Brain microvascular endothelial cell (primary cell): Measurements from ENCODE around the gene RPRML.
A peak's percentile ranks its signal among the peaks of the same experiment; 100 is the strongest.

ENCODE experiments used
- DNase-seq: peaks from one replicate; pipeline ENCODE4 v3.0.0-alpha.2; 2020
- H3K27ac ChIP-seq: fragments of 250-450 bp; sonication (Bioruptor Pico); 2 replicates; pipeline ENCODE4 v1.5.1; 2020; ENCODE audit warnings: mild to moderate bottlenecking, moderate library complexity
- H3K27me3 ChIP-seq: fragments of 250-450 bp; sonication (Bioruptor Pico); replicated peaks from 2 replicates; pipeline ENCODE4 v1.5.1; 2020; ENCODE audit warnings: mild to moderate bottlenecking
- H3K36me3 ChIP-seq: fragments of 250-450 bp; sonication (Bioruptor Pico); replicated peaks from 2 replicates; pipeline ENCODE4 v1.5.1; 2020; ENCODE audit warnings: mild to moderate bottlenecking
- H3K4me3 ChIP-seq: 2 replicates; pipeline ENCODE4 v1.5.1; 2011; ENCODE audit warnings: low read depth, mild to moderate bottlenecking, control low read depth, low read length, moderate library complexity
- CTCF ChIP-seq: IDR thresholded peaks from 2 replicates; pipeline ENCODE4 v1.5.1; 2011; ENCODE audit warnings: low read depth, mild to moderate bottlenecking, moderate library complexity, low read length, control low read depth, inconsistent platforms; ENCODE audit errors: missing control alignments
- in situ Hi-C: cut with HindIII; loops from 2 replicates; pipeline ENCODE4 v1.10.0; 2017; ENCODE audit warnings: low sequenced_read_pairs, low pct_ligation_motif_present

Gene RPRML

GRCh38 chr17:46944931-46945330, 34.1 kb downstream of the RPRML start:
- no peak overlapping the region for H3K4me3 ChIP-seq
- no peak for TF ChIP-seq CTCF
- H3K27me3 ChIP-seq = no peaks in the 10 kb centered on the region
- no peak overlapping the region for H3K27ac ChIP-seq
- no peak for DNase-seq
- peaks cover 10% of the 10 kb centered on the region for H3K36me3 ChIP-seq
- in situ Hi-C loops = no loop called here

- no peak for TF ChIP-seq CTCF
- DNase-seq = peak; percentile 25
- no peaks in the 10 kb centered on the region for H3K27me3 ChIP-seq
- in situ Hi-C loops = no loop called here
- H3K36me3 ChIP-seq = peaks cover 22% of the 10 kb centered on the region
- H3K27ac ChIP-seq = no peak overlapping the region
- no peak overlapping the region for H3K4me3 ChIP-seq
Observed at GRCh38 chr17:46943501-46944393, 35.3 kb downstream of the RPRML start.

- no peaks in the 10 kb centered on the region for H3K27me3 ChIP-seq
- H3K27ac ChIP-seq = no peak overlapping the region
- DNase-seq = no peak
- H3K36me3 ChIP-seq = peaks cover 28% of the 10 kb centered on the region
- in situ Hi-C loops = no loop called here
- no peak for TF ChIP-seq CTCF
- H3K4me3 ChIP-seq = no peak overlapping the region
Observed at GRCh38 chr17:46943218-46943500, 35.9 kb downstream of the RPRML start.

GRCh38 chr17:46942441-46943217, 36.4 kb downstream of the RPRML start:
- Histone ChIP-seq H3K27ac (no peak overlapping the region), H3K36me3 (peaks cover 28% of the 10 kb centered on the region), H3K27me3 (no peaks in the 10 kb centered on the region), H3K4me3 (no peak overlapping the region)
- peak; percentile 66 for DNase-seq
- in situ Hi-C loops = no loop called here
- peak; percentile 96 for TF ChIP-seq CTCF

GRCh38 chr17:46940692-46941404, 38.2 kb downstream of the RPRML start:
- peak; percentile 71 for DNase-seq
- peak; percentile 97 for TF ChIP-seq CTCF
- Histone ChIP-seq H3K4me3 (no peak overlapping the region), H3K27ac (no peak overlapping the region), H3K36me3 (peaks cover 41% of the 10 kb centered on the region), H3K27me3 (no peaks in the 10 kb centered on the region)
- in situ Hi-C loops = no loop called here
